Stimulated activated CD4-positive, alpha-beta T cell treated with anti-CD3 and anti-CD28 coated beads, Interleukin-12 subunit alpha, Interleukin-12 subunit beta, amount 100 ng/mL, for 24 hours (primary cell): ENCODE measurements around the gene ELP1.

Experiments
- DNase-seq, 2 experiments: peaks; one replicate each; pipeline ENCODE4 v3.0.0-alpha.2; 2020; ENCODE audit warnings: low read depth in 2 of 2

The ELP1 gene

GRCh38 chr9:108882052-108882888 is 51.7 kb downstream of the ELP1 start:
- no peak for DNase-seq

GRCh38 chr9:108880738-108881316 is 53.1 kb downstream of the ELP1 start:
- no peak for DNase-seq

- DNase-seq: no peak
Observed at GRCh38 chr9:108877524-108877923, 56.4 kb downstream of the ELP1 start.

DNA sequence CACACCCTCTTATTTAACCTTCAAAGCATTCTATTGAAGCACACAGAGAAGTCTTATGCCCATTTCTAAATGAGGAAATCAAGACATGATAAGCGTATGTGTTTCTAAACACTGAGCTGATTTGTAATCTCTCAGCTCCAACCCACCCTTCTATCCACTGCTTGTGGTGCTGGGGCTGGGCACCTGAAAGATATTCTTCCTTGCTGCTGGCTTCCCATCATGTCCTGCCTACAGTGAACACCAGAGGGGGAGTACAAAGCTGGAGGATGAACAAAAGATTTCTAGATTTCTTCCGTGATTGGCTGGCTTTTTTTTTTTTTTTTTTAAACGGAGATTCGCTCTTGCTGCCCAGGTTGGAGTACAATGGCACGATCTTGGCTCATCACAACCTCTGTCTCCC is 57.5 kb downstream of the ELP1 start:
- DNase-seq: no peak

DNA sequence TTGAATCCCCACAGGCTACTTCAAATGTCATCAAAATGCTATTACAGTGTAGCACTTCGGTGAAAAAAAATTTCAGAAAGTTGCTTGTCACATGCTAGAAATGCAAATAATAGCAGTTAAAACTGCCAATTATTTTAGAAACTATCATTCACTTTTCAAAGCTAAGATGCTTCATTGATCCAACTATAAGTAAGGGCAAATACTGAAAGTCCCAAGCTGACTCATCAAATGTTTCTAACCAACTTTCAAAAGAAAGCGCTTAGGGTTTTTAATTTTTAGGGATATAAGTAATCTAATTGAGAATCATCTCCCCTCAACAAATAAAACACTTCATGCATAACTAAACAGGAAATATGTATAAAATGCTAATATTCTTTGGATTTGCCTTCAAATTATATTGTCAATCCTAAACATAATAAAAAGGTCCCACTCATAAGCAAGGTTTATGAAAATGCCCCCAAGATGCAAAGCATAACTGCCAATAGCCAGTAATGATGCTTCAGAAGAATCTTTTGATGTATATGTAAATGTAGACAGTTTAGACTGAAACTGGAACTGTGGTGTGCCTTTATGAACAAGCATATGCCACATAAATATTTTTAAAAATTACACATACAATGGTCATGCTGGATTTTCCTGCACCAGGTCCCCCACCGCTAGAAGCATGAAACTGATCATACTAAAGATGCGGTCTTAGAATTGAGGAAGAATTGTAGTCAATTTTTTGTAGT is 59.7 kb downstream of the ELP1 start:
- no peak for DNase-seq

GRCh38 chr9:108869092-108869725 is 64.7 kb downstream of the ELP1 start:
- DNase-seq: no peak

DNA sequence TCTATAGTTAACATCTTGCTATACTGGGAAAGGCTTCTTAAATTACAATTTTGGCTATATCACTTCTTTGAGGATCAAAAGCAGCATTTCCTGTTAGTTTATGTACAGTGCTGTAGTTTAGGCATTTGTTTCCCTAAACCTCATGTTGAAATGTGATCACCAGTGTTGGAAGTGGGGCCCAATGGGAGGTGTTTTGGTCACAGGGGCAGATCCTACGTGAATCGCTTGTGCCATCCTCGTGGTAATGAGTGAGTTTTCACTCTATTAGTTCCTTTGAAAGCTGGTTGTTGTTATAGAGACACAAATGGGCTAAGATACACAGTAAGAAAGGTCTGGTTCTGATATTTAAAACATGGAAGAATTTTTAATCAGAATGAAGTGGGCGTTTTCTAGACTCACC is 66.1 kb downstream of the ELP1 start:
- DNase-seq: no peak

DNA sequence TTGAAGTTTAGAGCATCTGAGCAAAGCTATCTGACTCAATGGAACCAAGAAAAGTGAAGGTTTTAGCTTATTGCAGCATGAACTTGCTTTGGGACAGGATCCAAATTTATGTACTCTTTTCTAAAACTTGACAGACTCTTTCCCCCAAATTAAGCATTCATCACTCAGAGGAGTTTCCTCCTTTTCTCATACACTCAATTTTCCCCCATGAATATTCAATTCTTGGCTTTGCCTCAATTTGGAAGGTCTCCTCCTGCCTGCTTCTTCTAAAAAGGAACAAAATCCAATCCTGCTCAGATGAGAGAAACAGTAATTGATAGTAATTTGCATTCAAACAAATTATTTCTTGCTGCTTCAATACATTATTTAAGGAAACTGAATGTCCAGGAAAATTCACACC is 66.8 kb downstream of the ELP1 start:
- no peak for DNase-seq

GRCh38 chr9:108866001-108866420 is 67.9 kb downstream of the ELP1 start:
- no peak for DNase-seq

- DNase-seq: no peak
Observed at GRCh38 chr9:108865037-108865436, 68.9 kb downstream of the ELP1 start.

GRCh38 chr9:108864446-108864845 is 69.5 kb downstream of the ELP1 start:
- no peak for DNase-seq

GRCh38 chr9:108863891-108864290 is 70.0 kb downstream of the ELP1 start:
- DNase-seq: no peak

DNA sequence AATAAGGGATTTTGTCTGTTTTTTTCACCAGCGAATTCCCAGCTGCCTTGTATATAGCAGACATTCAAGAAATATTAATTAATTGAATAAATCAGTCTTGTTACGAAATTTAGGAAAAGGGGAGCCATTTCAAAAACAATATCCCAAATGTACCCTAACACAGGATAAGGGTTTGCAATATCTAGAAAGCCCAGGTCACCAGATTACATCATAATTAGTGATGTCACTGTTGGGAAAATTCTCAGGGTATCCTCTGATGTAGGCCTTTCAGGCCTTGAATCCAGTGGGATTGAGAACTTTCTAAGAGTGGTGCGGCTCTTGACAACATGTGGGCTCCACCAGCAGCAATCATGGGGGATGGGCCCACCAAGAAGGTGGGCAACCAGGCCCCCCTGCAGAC is 71.9 kb downstream of the ELP1 start, which contains the start of gene ACTL7A:
Gene ACTL7A (plus strand): TSS at position 270 of the 400 bp plus-strand sequence. CDS start 57 bp downstream, at position 327.
- no peak for DNase-seq

DNA sequence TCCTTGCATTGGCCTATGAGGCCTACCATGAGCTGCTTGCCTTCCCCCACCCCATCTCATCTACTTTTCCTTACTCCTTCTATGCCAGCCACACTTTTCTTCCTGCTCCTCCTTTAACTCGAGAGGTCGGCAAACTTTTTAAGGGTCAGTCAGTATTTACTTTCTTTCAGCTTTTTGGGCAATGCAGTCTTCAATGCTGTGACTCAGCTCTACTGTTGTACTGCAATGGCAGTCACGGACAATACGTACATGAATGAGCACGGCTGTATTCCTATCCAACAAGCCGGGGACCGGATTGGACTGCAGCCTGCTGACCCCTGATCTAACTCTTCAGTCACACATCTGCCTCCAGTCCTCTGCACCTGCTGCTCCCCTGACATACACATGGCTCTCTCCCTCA is 72.5 kb downstream of the ELP1 start:
- no peak for DNase-seq

- no peak for DNase-seq
Observed at GRCh38 chr9:108860764-108861163, 73.2 kb downstream of the ELP1 start.

- no peak for DNase-seq
Observed at GRCh38 chr9:108860354-108860753, 73.6 kb downstream of the ELP1 start.

DNA sequence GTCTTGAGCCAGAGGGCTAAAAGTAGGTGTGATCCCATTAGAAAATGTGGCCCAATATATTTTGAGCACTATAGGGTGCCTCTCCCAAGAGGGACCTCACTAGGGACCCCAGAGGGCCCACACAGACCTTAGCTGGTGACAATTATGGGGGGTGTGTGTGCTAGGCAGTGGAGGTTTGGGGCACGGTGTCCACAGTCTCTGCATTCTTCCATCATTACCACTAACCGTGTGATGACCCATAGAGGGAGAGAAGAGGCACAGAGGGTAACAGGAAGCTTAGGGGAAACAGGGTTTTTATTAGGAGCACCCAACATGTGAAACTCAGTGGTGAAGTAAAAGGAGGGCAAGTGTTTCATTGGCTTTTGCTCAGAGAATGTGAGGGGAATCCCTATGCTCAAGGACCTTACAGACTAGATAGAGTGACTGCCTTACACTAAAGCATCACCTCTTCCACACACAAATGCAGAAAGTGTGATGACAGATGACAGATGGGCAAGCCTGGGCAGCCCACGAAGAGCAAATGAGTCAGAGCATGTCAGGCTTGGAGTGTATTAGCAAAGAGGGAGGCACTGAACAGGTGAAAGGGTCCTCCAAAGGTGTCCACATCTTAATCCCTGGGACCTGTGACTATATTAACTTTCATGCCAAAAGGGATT is 74.3 kb downstream of the ELP1 start:
- no peak for DNase-seq

GRCh38 chr9:108857572-108857971 is 76.4 kb downstream of the ELP1 start:
- DNase-seq: no peak

GRCh38 chr9:108855888-108856287 is 78.0 kb downstream of the ELP1 start, which contains the start of gene ACTL7B:
Gene ACTL7B, minus strand, starts transcription at chr9:108855986. Its CDS starts 56 bp downstream, at chr9:108855930.
- DNase-seq: no peak

DNA sequence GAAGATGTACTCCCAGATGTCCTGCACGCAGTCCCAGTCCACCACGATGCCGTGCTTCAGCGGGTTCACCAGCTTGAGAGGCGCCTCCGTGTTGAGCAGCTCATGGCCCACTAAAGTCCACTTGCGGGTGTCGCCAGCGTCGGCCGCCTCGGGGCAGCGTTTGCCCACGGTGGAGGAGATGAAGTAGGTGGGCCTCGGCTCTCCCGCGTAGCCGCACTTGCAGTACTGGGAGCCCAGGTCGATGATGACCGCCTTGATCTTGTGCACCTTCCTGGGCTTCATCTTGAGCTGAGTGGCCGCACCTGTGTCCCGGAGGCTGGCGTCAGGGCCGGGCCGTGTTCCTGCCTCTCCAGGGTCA is 78.4 kb downstream of the ELP1 start:
- DNase-seq: no peak

GRCh38 chr9:108854641-108855528 is 79.0 kb downstream of the ELP1 start:
- no peak for DNase-seq
